ENCODE data around the gene FCHO1. TPM values are rescaled to one million over a fixed set of nuclear protein-coding genes. Genes with fewer than 3 reads are reported as not detected.
A peak's percentile ranks its signal among the peaks of the same experiment; 100 is the strongest.

Gene FCHO1
- total and polyA plus RNA-seq, 10 of the 15 experiments (the other 5 are each of a cell fraction or from before 2014, with no cell fraction given): 0.14 to 45.8 (median 15.8) TPM

- POLR2A ChIA-PET: interaction anchor here (1.5 kb wide), 1 partner anchor 15 kb away, joined by 3 read pairs; the partner anchor contains the start of gene MAP1S
- Histone ChIP-seq H3K9me3 (replicated peaks; ENCODE audit: control insufficient read depth, insufficient read depth, low read length) (no peaks in the 10 kb centered on the region), H3K27ac (ENCODE audit: control insufficient read depth, insufficient read depth) (no peak overlapping the region), H2AFZ (ENCODE audit: control insufficient read depth, low read depth, low read length) (no peak overlapping the region), H3K4me3 (no peak overlapping the region), H3K4me2 (ENCODE audit: control insufficient read depth, insufficient read depth) (no peak overlapping the region), H3K9ac (ENCODE audit: control insufficient read depth, insufficient read depth, low read length) (no peak overlapping the region), H3K79me2 (ENCODE audit: control insufficient read depth, insufficient read depth, low read length) (no peaks in the 10 kb centered on the region), H3K27me3 (replicated peaks in 1 of 2; ENCODE audit: control insufficient read depth in 2 of 2, insufficient read depth in 2 of 2, low read length in 1 of 2) (no peaks in the 10 kb centered on the region; a peak in 1 of 4 replicates), H4K20me1 (ENCODE audit: control insufficient read depth, insufficient read depth) (no peaks in the 10 kb centered on the region), H3K4me1 (ENCODE audit: control insufficient read depth, insufficient read depth, low read length) (no peaks in the 10 kb centered on the region), H3K36me3 (ENCODE audit: control insufficient read depth in 2 of 2, insufficient read depth in 2 of 2, low read length in 1 of 2) (no peaks in the 10 kb centered on the region)
- CTCF ChIA-PET: interaction anchor here (0.7 to 7.6 kb wide), 21 partner anchors 10 to 226 kb away, joined by 3 to 108 read pairs (median 4); partner anchors contain the start of genes FCHO1, MAP1S and RPL18A
- in situ Hi-C loops (cut with MboI): loop anchor here (5.0 kb wide), 1 partner anchor 148 kb away; no protein-coding TSS in a partner anchor
- RAD21 ChIA-PET (ENCODE audit: unreplicated experiment): interaction anchor here (1.5 to 4.7 kb wide), 6 partner anchors 48 to 152 kb away, joined by 4 to 31 read pairs (median 16); partner anchors contain the start of gene FCHO1
- FAIRE-seq (peak; percentile 70), ATAC-seq (peak; percentile 93), DNase-seq (ENCODE audit: low read depth, low spot score) (no peak)
- BruUV-seq (replicated peaks): no TSS peak
- peak; percentile 97 for TF ChIP-seq SMC3 (IDR thresholded peaks at IDR 0.05; ENCODE audit: borderline replicate concordance, low read length)
- TF ChIP-seq YY1 (IDR thresholded peaks at IDR 0.05; ENCODE audit: low read depth, low read length): peak; percentile 55; the same call in 1 of the 2 replicates
- TF ChIP-seq RAD21 (IDR thresholded peaks at IDR 0.05; ENCODE audit: insufficient read depth, low read depth, low read length): peak; percentile 80
- TF ChIP-seq FOS (IDR thresholded peaks at IDR 0.05; ENCODE audit: borderline replicate concordance, extremely low read depth, insufficient read length): no peak
- no peak for TF ChIP-seq PAX5 (IDR thresholded peaks at IDR 0.05; ENCODE audit: borderline replicate concordance, low read depth, low read length)
- TF ChIP-seq CTCF (IDR thresholded peaks at IDR 0.05 in 2 of 3, conservative IDR thresholded peaks at IDR 0.05 in 1 of 3; ENCODE audit: control insufficient read depth in 2 of 3, extremely low read depth in 1 of 3, insufficient read depth in 1 of 3, low read depth in 3 of 3, low read length in 3 of 3): peak; percentile 82 to 93 (median 88)
- TF ChIP-seq BACH1 (IDR thresholded peaks at IDR 0.05; ENCODE audit: borderline replicate concordance): no peak
- no peak for TF ChIP-seq DPF2 (IDR thresholded peaks at IDR 0.05)
- TF ChIP-seq NFYB (IDR thresholded peaks at IDR 0.05; ENCODE audit: insufficient read depth, low read depth, low read length): peak; percentile 61
- no peak for TF ChIP-seq ZNF384 (IDR thresholded peaks at IDR 0.05; ENCODE audit: borderline replicate concordance, low read depth, low read length)
- SMC1A ChIA-PET (ENCODE audit: uncharacterized antibody, unreplicated experiment): interaction anchor here (0.8 to 6.4 kb wide), 12 partner anchors 11 to 151 kb away, joined by 3 to 49 read pairs (median 9); partner anchors contain the start of genes FCHO1 and MAP1S
- 13% methylated on average over 8 of the region's 11 CpGs for WGBS (ENCODE audit: insufficient coverage, insufficient replicate concordance, low lambda C conversion rate, missing lambda C conversion rate)
- intact Hi-C loops (cut with micrococcal nuclease; ENCODE audit: unreplicated experiment): loop anchor here (1.0 kb wide), 3 partner anchors 62 to 151 kb away; no protein-coding TSS in a partner anchor
Observed at GRCh38 chr19:17703824-17704463, 47.3 kb upstream of the FCHO1 start.

Measured in GM12878 (cell line).